Endothelial cell of umbilical vein (primary cell): Measurements from ENCODE around the gene SLC41A3.
"Not testable (repeated sequence)": the region's sequence is repeated elsewhere in the genome, so short reads cannot be mapped to it uniquely, and the experiment has no call there.

Experiments
- CTCF ChIP-seq, 2 donors: IDR thresholded peaks; 1 replicate in 1 of 2; 2 replicates in 1 of 2; pipeline ENCODE4 v1.5.1; 2011; ENCODE audit warnings: low read length in 2 of 2, mild to moderate bottlenecking in 2 of 2, moderate library complexity in 2 of 2, control low read depth in 1 of 2, inconsistent platforms in 1 of 2, low read depth in 1 of 2; ENCODE audit not compliant: insufficient read depth in 1 of 2; ENCODE audit errors: extremely low read depth in 1 of 2
- EZH2 ChIP-seq: IDR thresholded peaks from 2 replicates; pipeline ENCODE4 v1.6.1; 2012; ENCODE audit warnings: borderline replicate concordance, low read depth, mild to moderate bottlenecking, moderate library complexity, low read length, inconsistent platforms; ENCODE audit not compliant: severe bottlenecking
- POLR2A ChIP-seq: IDR thresholded peaks from 2 replicates; pipeline ENCODE4 v1.6.1; 2012; ENCODE audit warnings: low read depth, mild to moderate bottlenecking, control low read depth, low read length
- POLR2AphosphoS5 ChIP-seq: IDR thresholded peaks from 2 replicates; pipeline ENCODE4 v1.6.1; 2012; ENCODE audit warnings: low read depth, mild to moderate bottlenecking, control low read depth, low read length, moderate library complexity; ENCODE audit not compliant: insufficient read depth
- TF ChIP-seq, protein P1 (sequence below): IDR thresholded peaks from 2 replicates; pipeline ENCODE4 v1.6.1; 2011; ENCODE audit not compliant: insufficient read depth, insufficient read length

DNA sequence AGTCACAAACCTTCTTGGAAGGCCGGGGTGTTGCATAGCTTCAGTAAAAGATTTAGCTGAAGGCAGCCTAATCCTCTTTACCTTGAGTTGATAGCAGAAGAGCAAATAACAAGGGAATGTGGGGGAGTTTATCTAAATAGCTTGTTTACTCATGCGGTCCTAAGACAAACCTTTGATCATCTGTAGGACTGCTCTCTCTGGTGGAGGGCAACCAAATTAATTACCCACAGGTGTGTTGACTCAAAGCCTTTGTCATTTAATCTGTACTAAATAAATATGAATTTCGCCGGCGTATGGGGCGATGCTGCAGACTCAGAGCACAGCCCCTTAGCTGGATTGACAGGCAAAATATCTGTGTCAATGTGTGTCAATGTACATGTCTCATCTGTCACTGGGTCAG is 17.2 kb downstream of the SLC41A3 start:
- not testable (repeated sequence) for TF ChIP-seq EZH2; POLR2A; POLR2AphosphoS5; CTCF (IDR thresholded peaks at IDR 0.05; ENCODE audit: extremely low read depth in 1 of 2, insufficient read depth in 1 of 2, low read depth in 1 of 2, low read length in 2 of 2)
- TF ChIP-seq, protein P1, sequence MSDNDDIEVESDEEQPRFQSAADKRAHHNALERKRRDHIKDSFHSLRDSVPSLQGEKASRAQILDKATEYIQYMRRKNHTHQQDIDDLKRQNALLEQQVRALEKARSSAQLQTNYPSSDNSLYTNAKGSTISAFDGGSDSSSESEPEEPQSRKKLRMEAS, result not testable (repeated sequence)
